Adrenal gland (tissue), 5 donors: ENCODE results near the gene TFF3.

ENCODE experiments used
- POLR2A ChIP-seq, 2 donors: fragments of 450-650 bp; IDR thresholded peaks; one replicate each; pipeline ENCODE4 v1.6.1; 2017; ENCODE audit warnings: antibody characterized with exemption in 2 of 2, mild to moderate bottlenecking in 2 of 2, moderate library complexity in 1 of 2
- TF ChIP-seq, protein P1 (sequence below), 6 experiments: fragments of 450-650 bp in 4 of 6; fragments of 200-600 bp in 2 of 6; sonication (generic) in 1 of 6; IDR thresholded peaks; 1 replicate in 5 of 6; 2 replicates in 1 of 6; pipeline versions ENCODE4 v1.5.1 to v1.8.0; 2016 to 2021; ENCODE audit warnings: antibody characterized with exemption in 6 of 6, mild to moderate bottlenecking in 2 of 6, moderate library complexity in 1 of 6
- donor health status: DM: no; HTN: no; CAD: no.

DNA sequence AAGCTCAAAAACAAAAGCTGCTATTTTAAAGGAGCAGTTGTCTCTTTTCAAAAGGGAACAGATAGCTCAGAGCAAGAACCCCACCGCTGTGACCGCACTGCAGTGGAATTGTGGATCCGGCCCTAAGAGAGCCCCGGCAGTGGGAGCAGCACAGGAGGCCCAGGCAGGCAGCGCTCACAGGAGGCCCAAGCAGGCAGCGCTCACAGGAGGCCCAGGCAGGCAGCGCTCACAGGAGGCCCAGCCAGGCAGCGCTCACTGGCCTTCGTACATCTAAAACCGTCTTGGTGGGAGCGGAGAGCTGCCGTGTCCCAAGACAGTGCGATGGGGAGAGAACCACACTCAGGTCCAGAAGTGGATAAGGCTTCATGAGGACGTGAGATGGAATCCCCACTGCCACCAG is 4.0 kb downstream of the TFF3 start:
- TF ChIP-seq, protein P1, sequence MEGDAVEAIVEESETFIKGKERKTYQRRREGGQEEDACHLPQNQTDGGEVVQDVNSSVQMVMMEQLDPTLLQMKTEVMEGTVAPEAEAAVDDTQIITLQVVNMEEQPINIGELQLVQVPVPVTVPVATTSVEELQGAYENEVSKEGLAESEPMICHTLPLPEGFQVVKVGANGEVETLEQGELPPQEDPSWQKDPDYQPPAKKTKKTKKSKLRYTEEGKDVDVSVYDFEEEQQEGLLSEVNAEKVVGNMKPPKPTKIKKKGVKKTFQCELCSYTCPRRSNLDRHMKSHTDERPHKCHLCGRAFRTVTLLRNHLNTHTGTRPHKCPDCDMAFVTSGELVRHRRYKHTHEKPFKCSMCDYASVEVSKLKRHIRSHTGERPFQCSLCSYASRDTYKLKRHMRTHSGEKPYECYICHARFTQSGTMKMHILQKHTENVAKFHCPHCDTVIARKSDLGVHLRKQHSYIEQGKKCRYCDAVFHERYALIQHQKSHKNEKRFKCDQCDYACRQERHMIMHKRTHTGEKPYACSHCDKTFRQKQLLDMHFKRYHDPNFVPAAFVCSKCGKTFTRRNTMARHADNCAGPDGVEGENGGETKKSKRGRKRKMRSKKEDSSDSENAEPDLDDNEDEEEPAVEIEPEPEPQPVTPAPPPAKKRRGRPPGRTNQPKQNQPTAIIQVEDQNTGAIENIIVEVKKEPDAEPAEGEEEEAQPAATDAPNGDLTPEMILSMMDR (IDR thresholded peaks at IDR 0.05) = no peak
- TF ChIP-seq POLR2A (IDR thresholded peaks at IDR 0.05) = no peak
